ENCODE data around the gene ADGRG1.

The ADGRG1 gene

GRCh38 chr16:57643147-57643874 lies 14.9 kb downstream of the ADGRG1 start:
- Histone ChIP-seq H3K36me3 (ENCODE audit: insufficient read depth, low read length) (no peaks in the 10 kb centered on the region), H3K9ac (ENCODE audit: low read depth, low read length) (no peak overlapping the region), H3K4me1 (ENCODE audit: insufficient read depth, low read length) (no peaks in the 10 kb centered on the region; the same call in 1 of the 2 replicates), H3K9me3 (ENCODE audit: control insufficient read depth, insufficient read depth, low read length) (no peaks in the 10 kb centered on the region)

DNA sequence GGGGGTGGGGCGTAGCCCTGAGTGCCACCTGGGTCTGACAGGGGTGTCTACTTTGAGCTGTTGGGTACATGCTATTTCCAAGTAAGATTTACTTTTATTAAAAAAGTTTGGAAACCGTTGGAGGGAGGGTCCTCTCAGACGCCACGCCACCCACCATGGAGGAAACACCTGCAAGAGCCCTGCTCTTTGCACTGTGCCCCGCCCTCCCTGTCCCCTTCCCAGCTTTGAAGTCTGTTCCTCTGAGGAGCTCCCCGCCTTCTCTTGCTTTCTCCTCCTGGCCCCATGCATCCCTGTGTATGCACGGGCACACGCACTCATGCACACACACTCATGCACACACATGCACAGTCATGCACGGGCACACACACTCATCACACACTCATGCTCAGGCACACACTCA lies 15.5 kb downstream of the ADGRG1 start:
- no peaks in the 10 kb centered on the region; the same call in 1 of the 2 replicates for H3K4me1 ChIP-seq (ENCODE audit: insufficient read depth, low read length)
- no peak overlapping the region for H3K9ac ChIP-seq (ENCODE audit: low read depth, low read length)
- no peaks in the 10 kb centered on the region for H3K36me3 ChIP-seq (ENCODE audit: insufficient read depth, low read length)
- no peaks in the 10 kb centered on the region for H3K9me3 ChIP-seq (ENCODE audit: control insufficient read depth, insufficient read depth, low read length)

GRCh38 chr16:57644383-57645014 lies 16.1 kb downstream of the ADGRG1 start:
- no peaks in the 10 kb centered on the region for H3K9me3 ChIP-seq (ENCODE audit: control insufficient read depth, insufficient read depth, low read length)
- H3K9ac ChIP-seq (ENCODE audit: low read depth, low read length) = no peak overlapping the region
- no peaks in the 10 kb centered on the region; the same call in 1 of the 2 replicates for H3K4me1 ChIP-seq (ENCODE audit: insufficient read depth, low read length)
- H3K36me3 ChIP-seq (ENCODE audit: insufficient read depth, low read length) = no peaks in the 10 kb centered on the region

DNA sequence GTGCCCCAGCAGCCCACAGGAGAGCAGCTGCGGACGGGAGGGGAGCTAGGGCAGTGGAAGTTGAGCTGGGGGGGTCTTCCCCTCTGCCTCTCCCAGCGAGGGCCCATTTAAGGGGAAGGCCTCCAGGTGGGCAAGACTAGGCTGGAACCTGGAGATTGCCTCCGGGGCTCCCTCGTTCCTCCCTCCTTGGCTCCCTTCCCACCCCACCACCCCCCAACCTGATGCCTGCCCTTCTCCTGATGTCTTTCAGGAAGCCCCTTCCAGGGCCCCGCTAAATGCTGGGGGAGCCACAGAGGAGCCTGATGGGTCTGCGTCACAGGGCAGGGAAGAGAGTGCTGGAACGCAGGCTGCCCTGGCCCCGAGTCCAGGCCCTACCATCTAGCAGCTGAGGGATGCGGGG lies 16.7 kb downstream of the ADGRG1 start:
- Histone ChIP-seq H3K9me3 (ENCODE audit: control insufficient read depth, insufficient read depth, low read length) (no peaks in the 10 kb centered on the region), H3K4me1 (ENCODE audit: insufficient read depth, low read length) (no peaks in the 10 kb centered on the region; the same call in 1 of the 2 replicates), H3K9ac (ENCODE audit: low read depth, low read length) (no peak overlapping the region), H3K36me3 (ENCODE audit: insufficient read depth, low read length) (no peaks in the 10 kb centered on the region)

- Histone ChIP-seq H3K9me3 (ENCODE audit: control insufficient read depth, insufficient read depth, low read length) (no peaks in the 10 kb centered on the region), H3K36me3 (ENCODE audit: insufficient read depth, low read length) (no peaks in the 10 kb centered on the region), H3K9ac (ENCODE audit: low read depth, low read length) (no peak overlapping the region), H3K4me1 (ENCODE audit: insufficient read depth, low read length) (no peaks in the 10 kb centered on the region; the same call in 1 of the 2 replicates)
Observed at GRCh38 chr16:57645691-57646387, 17.4 kb downstream of the ADGRG1 start.

DNA sequence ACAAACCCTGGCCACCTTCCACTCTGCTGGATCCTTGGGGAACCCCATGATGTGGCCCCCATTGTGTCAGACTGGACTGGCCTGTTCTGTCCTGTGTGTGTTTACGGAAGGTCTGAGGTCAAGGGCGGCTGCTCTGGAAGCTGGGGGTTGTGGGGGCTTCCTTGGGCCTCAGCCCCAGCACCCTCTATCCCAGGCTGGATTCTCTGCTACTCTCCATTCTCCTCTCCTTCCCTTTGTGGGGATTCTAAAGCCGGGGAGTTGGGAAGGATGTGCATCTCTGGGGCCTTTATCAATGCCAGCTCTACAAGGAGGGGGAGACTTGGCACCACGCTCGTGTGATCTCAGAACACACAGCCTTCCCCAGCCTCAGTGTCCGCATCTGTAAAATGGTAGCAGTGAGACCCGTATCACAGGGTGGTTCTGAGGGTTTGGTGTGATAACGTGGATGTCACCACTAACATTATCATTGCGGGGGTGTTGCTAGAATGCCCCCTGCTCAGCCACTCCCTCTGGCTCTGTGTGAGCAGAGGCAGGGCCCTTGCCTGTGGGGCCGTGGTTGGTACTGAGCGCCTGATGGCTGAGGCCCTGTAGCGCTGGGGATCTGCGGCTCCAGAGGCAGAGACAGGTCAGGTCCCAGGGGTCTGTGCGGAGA lies 18.1 kb downstream of the ADGRG1 start:
- Histone ChIP-seq H3K9ac (ENCODE audit: low read depth, low read length) (no peak overlapping the region), H3K36me3 (ENCODE audit: insufficient read depth, low read length) (no peaks in the 10 kb centered on the region), H3K4me1 (ENCODE audit: insufficient read depth, low read length) (no peaks in the 10 kb centered on the region; the same call in 1 of the 2 replicates), H3K9me3 (ENCODE audit: control insufficient read depth, insufficient read depth, low read length) (no peaks in the 10 kb centered on the region)

DNA sequence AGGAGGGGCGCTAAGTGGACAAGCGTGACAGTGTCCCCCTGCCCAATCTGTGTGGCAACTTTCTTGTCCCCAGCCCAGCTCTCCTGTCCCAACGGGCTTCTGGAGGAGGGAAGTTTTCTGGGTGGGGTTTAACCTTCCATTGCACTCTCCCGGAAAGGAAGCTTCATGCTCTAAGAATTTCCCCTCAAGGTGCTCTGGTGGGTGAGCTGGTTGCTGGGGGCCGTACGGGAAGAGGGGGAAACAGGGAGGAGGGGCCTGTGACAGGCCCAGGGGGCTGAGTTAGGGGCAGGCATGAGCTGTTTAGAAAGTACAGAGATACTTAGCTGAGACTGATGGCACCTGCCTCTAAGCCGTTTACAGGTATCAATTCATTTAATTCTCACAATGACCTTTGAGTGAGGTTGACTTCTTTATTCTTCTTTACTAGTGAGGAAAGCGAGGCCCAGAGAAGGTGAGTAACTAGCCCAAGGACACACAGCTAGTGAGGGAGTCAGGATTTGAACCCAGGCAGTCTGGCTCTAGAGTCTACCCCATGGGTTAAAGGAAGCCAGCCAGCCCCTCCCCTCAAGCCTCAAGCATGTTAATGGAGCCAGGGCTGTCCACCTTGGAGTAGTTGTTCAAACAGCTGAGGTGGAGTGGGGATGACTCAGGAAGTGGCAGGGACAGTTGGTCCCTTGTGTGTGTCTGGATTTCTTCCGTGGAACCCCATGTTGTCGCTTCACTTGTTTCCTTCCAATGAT lies 18.9 kb downstream of the ADGRG1 start:
- no peaks in the 10 kb centered on the region for H3K36me3 ChIP-seq (ENCODE audit: insufficient read depth, low read length)
- no peaks in the 10 kb centered on the region for H3K9me3 ChIP-seq (ENCODE audit: control insufficient read depth, insufficient read depth, low read length)
- no peaks in the 10 kb centered on the region; the same call in 1 of the 2 replicates for H3K4me1 ChIP-seq (ENCODE audit: insufficient read depth, low read length)
- no peak overlapping the region for H3K9ac ChIP-seq (ENCODE audit: low read depth, low read length)

DNA sequence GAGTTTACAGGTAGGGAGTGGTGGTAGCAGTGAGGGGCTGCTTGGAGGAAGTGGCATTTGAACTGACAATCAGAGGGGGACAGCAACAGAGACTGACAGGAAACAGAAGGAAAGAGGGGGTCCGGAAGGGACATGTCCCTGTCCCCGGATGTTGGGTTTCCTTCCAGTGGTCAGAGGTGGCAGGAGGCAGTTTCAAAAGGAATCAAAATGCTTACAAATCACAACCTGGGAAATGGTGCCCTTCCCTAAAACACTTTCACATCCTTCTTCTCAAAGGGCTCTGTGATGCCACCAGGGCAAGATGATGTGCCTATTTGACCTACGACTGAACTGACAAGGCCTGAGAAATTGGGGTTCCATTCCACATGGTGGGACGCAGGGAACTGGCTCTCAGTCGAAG lies 19.7 kb downstream of the ADGRG1 start:
- Histone ChIP-seq H3K9ac (ENCODE audit: low read depth, low read length) (no peak overlapping the region), H3K9me3 (ENCODE audit: control insufficient read depth, insufficient read depth, low read length) (no peaks in the 10 kb centered on the region), H3K4me1 (ENCODE audit: insufficient read depth, low read length) (no peaks in the 10 kb centered on the region; the same call in 1 of the 2 replicates), H3K36me3 (ENCODE audit: insufficient read depth, low read length) (no peaks in the 10 kb centered on the region)

DNA sequence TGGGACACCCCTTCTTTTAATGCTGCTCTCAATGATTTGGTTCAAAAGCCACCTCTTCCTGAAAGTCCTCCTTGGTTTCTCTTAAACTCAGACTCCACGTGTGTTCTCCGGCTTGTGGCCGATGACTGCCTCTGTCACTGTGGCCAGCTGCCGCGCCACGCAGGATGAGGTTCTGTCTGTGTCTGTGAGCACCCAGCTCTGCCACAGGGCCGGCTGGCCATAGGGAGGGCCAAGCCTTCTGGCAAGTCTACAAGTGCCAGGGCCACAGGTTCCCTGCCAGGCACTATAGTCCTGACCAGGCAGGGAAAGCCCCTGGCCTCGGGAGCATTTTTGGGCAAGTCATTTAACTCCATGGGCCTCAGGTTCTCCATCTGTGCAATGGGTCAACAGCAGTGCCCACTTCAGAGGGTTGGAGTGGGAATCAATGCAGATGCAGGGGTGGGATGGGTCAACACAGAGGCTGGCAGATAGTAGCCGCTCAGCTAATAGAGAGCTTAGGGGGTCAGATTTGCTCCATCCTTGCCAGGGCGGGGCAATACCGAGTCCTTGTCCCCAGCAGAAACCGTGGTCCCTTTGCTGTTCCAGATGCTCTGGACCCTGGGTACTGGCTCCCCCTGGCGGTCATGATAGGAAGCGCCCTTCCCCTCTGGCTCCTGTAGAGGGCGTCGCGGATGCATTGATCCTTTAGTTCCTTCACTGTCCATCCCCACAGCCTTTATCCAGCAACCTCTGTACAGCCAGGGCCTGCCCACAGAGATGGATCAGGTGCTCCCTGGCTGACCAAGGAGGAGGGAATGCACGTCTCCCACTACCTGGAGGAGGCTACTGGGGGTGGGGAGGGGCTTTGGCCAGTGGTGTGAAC lies 20.4 kb downstream of the ADGRG1 start:
- H3K4me1 ChIP-seq (ENCODE audit: insufficient read depth, low read length) = no peaks in the 10 kb centered on the region; the same call in 1 of the 2 replicates
- no peak overlapping the region for H3K9ac ChIP-seq (ENCODE audit: low read depth, low read length)
- H3K36me3 ChIP-seq (ENCODE audit: insufficient read depth, low read length) = no peaks in the 10 kb centered on the region
- no peaks in the 10 kb centered on the region for H3K9me3 ChIP-seq (ENCODE audit: control insufficient read depth, insufficient read depth, low read length)

- Histone ChIP-seq H3K9ac (ENCODE audit: low read depth, low read length) (no peak overlapping the region), H3K4me1 (ENCODE audit: insufficient read depth, low read length) (no peaks in the 10 kb centered on the region; the same call in 1 of the 2 replicates), H3K9me3 (ENCODE audit: control insufficient read depth, insufficient read depth, low read length) (no peaks in the 10 kb centered on the region), H3K36me3 (ENCODE audit: insufficient read depth, low read length) (no peaks in the 10 kb centered on the region)
Observed at GRCh38 chr16:57649443-57649751, 21.0 kb downstream of the ADGRG1 start.

DNA sequence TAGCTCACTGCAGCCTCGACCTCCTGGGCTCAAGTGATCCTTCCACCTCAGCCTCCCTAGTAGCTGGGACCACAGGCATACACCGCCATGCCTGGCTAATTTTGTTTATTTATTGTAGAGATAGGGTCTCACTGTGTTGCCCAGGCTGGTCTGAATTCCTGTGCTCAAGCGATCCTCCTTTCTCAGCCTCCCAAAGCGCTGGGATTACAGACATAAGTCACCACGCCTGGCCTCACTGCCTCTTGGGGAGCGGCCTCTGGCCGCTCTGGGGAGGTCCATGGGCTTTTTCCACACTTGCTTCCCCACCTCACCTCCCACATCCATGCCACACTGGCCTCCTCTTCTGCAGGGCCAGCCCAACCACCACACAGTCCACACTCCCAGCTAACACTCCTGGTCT lies 21.4 kb downstream of the ADGRG1 start:
- no peak overlapping the region for H3K9ac ChIP-seq (ENCODE audit: low read depth, low read length)
- H3K36me3 ChIP-seq (ENCODE audit: insufficient read depth, low read length) = no peaks in the 10 kb centered on the region
- no peaks in the 10 kb centered on the region for H3K9me3 ChIP-seq (ENCODE audit: control insufficient read depth, insufficient read depth, low read length)
- H3K4me1 ChIP-seq (ENCODE audit: insufficient read depth, low read length) = no peaks in the 10 kb centered on the region; the same call in 1 of the 2 replicates

GRCh38 chr16:57651344-57652333 lies 23.2 kb downstream of the ADGRG1 start:
- Histone ChIP-seq H3K36me3 (ENCODE audit: insufficient read depth, low read length) (no peaks in the 10 kb centered on the region), H3K9ac (ENCODE audit: low read depth, low read length) (no peak overlapping the region), H3K9me3 (ENCODE audit: control insufficient read depth, insufficient read depth, low read length) (no peaks in the 10 kb centered on the region), H3K4me1 (ENCODE audit: insufficient read depth, low read length) (no peaks in the 10 kb centered on the region; the same call in 1 of the 2 replicates)

Measured in ES-I3 (cell line).